SK-N-SH treated with all-trans-retinoic acid at 6 μM for 48 hours (cell line): ENCODE data around the gene IGF2R.

Source experiments
- CSDC2 ChIP-seq: fragments of 250-450 bp; sonication (Bioruptor Pico); IDR thresholded peaks from 2 replicates; pipeline ENCODE4 v1.5.0; 2020; ENCODE audit warnings: mild to moderate bottlenecking, moderate library complexity
- ZFP30 ChIP-seq: fragments of 450-650 bp; formaldehyde crosslinking; IDR thresholded peaks from 2 replicates; pipeline ENCODE4 v1.5.0; 2022; ENCODE audit warnings: mild to moderate bottlenecking, moderate library complexity
- ZNF70 ChIP-seq: fragments of 450-650 bp; formaldehyde crosslinking; IDR thresholded peaks from 2 replicates; pipeline ENCODE4 v1.5.0; 2020; ENCODE audit warnings: mild to moderate bottlenecking, moderate library complexity
- TF ChIP-seq, protein P1 (sequence below): fragments of 250-450 bp; sonication (Bioruptor Pico); IDR thresholded peaks from 2 replicates; pipeline ENCODE4 v1.8.0; 2020; ENCODE audit warnings: mild to moderate bottlenecking, moderate library complexity, borderline replicate concordance

- TF ChIP-seq, protein P1, sequence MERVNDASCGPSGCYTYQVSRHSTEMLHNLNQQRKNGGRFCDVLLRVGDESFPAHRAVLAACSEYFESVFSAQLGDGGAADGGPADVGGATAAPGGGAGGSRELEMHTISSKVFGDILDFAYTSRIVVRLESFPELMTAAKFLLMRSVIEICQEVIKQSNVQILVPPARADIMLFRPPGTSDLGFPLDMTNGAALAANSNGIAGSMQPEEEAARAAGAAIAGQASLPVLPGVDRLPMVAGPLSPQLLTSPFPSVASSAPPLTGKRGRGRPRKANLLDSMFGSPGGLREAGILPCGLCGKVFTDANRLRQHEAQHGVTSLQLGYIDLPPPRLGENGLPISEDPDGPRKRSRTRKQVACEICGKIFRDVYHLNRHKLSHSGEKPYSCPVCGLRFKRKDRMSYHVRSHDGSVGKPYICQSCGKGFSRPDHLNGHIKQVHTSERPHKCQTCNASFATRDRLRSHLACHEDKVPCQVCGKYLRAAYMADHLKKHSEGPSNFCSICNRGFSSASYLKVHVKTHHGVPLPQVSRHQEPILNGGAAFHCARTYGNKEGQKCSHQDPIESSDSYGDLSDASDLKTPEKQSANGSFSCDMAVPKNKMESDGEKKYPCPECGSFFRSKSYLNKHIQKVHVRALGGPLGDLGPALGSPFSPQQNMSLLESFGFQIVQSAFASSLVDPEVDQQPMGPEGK (CRISPR knock-in tag), result no peak
- TF ChIP-seq ZFP30 (CRISPR knock-in tag) (no peak), ZNF70 (CRISPR knock-in tag) (no peak), CSDC2 (no peak)
These were observed 149.8 kb downstream of the IGF2R start for GRCh38 chr6:160118620-160119229.
